SK-N-SH (cell line): Measurements from ENCODE around the gene FBLIM1. TPM values are rescaled to one million over a fixed set of nuclear protein-coding genes. Genes with fewer than 3 reads are reported as not detected.

Experiments used
- CTCF ChIA-PET: fragments of 300-600, 350-600 bp; formaldehyde crosslinking; extraction: SDS; loops from one replicate; lab custom pipeline; 2021; lab: Yijun Ruan, JAX
- POLR2A ChIA-PET: fragments of 350-600 bp; sonication (Branson Sonifier 250); formaldehyde crosslinking; extraction: SDS; loops from one replicate; lab custom pipeline; 2020; ENCODE audit warnings: antibody characterized with exemption, inconsistent platforms; lab: Yijun Ruan, JAX
- DNase-seq: peaks from one replicate; pipeline ENCODE4 v3.0.0; 2012
- H2AFZ ChIP-seq: fragments of 200-600 bp; sonication (generic); 2 replicates; pipeline ENCODE4 v1.8.1; 2016; ENCODE audit warnings: antibody characterized with exemption, mild to moderate bottlenecking, low read depth
- H3F3A ChIP-seq: fragments of 200-600 bp; sonication (generic); replicated peaks from 2 replicates; pipeline ENCODE3; 2016; ENCODE audit warnings: antibody characterized with exemption, mild to moderate bottlenecking; ENCODE audit not compliant: insufficient read depth
- H3K27ac ChIP-seq, 2 experiments: fragments of 200-500 bp in 1 of 2; fragments of 200-600 bp in 1 of 2; sonication (Bioruptor generic) in 1 of 2; sonication (generic), shearing (Covaris generic) in 1 of 2; 2 replicates each; pipeline versions ENCODE4 v1.5.1 to v1.6.1; 2014 to 2016; ENCODE audit warnings: low read depth in 2 of 2, inconsistent platforms in 1 of 2, low read length in 1 of 2, mild to moderate bottlenecking in 1 of 2, mixed read lengths in 1 of 2
- H3K27me3 ChIP-seq: fragments of 200-600 bp; sonication (generic), shearing (Covaris generic); 2 replicates; pipeline ENCODE4 v1.6.1; 2016; ENCODE audit warnings: mixed run types; ENCODE audit not compliant: insufficient read depth
- H3K36me3 ChIP-seq, 2 experiments: fragments of 200-500 bp in 1 of 2; fragments of 200-600 bp in 1 of 2; sonication (Bioruptor generic) in 1 of 2; sonication (generic) in 1 of 2; replicated peaks in 1 of 2; 2 replicates each; pipeline versions ENCODE3 to v1.5.1; 2014 to 2016; ENCODE audit warnings: low read length in 1 of 2, mild to moderate bottlenecking in 1 of 2; ENCODE audit not compliant: insufficient read depth in 2 of 2, control insufficient read depth in 1 of 2
- H3K4me1 ChIP-seq, 2 experiments: fragments of 200-500 bp in 1 of 2; fragments of 200-600 bp in 1 of 2; sonication (Bioruptor generic) in 1 of 2; sonication (generic), shearing (Covaris generic) in 1 of 2; 2 replicates each; pipeline versions ENCODE4 v1.5.1 to v1.6.1; 2014 to 2016; ENCODE audit warnings: low read depth in 1 of 2, low read length in 1 of 2, mixed run types in 1 of 2; ENCODE audit not compliant: insufficient read depth in 2 of 2, control insufficient read depth in 1 of 2
- H3K4me2 ChIP-seq: fragments of 200-600 bp; sonication (generic), shearing (Covaris generic); 2 replicates; pipeline ENCODE4 v1.6.1; 2017; ENCODE audit warnings: mixed run types
- H3K4me3 ChIP-seq, 2 experiments: fragments of 200-500 bp in 1 of 2; fragments of 200-600 bp in 1 of 2; sonication (Bioruptor generic) in 1 of 2; sonication (generic), shearing (Covaris generic) in 1 of 2; 2 replicates each; pipeline versions ENCODE4 v1.5.1 to v1.8.1; 2014 to 2016; ENCODE audit warnings: low read depth in 2 of 2, inconsistent platforms in 1 of 2, low read length in 1 of 2, mild to moderate bottlenecking in 1 of 2, mixed read lengths in 1 of 2, moderate library complexity in 1 of 2
- H3K79me2 ChIP-seq: fragments of 200-600 bp; sonication (generic); 2 replicates; pipeline ENCODE4 v1.8.1; 2017; ENCODE audit warnings: mild to moderate bottlenecking; ENCODE audit not compliant: insufficient read depth
- H3K9ac ChIP-seq: fragments of 200-600 bp; sonication (generic); 2 replicates; pipeline ENCODE4 v1.6.1; 2017; ENCODE audit warnings: mixed run types
- H3K9me2 ChIP-seq: fragments of 200-600 bp; sonication (generic); 2 replicates; pipeline ENCODE4 v1.6.1; 2017; ENCODE audit warnings: mixed run types
- H3K9me3 ChIP-seq: fragments of 200-600 bp; sonication (generic); 2 replicates; pipeline ENCODE4 v1.6.1; 2017; ENCODE audit warnings: mixed run types, mild to moderate bottlenecking, moderate library complexity
- H4K20me1 ChIP-seq: fragments of 200-600 bp; sonication (generic); 2 replicates; pipeline ENCODE4 v1.6.1; 2017; ENCODE audit warnings: mild to moderate bottlenecking, mixed run types; ENCODE audit not compliant: insufficient read depth
- EZH2phosphoT487 ChIP-seq: fragments of 200-600 bp; sonication (generic); IDR thresholded peaks from 2 replicates; pipeline ENCODE4 v1.6.1; 2017; ENCODE audit warnings: low read depth, mixed run types, mild to moderate bottlenecking, antibody characterized with exemption, moderate library complexity, borderline replicate concordance
- FOXJ3 ChIP-seq: sonication (generic); formaldehyde crosslinking; IDR thresholded peaks from 2 replicates; pipeline ENCODE4 v1.5.1; 2020; ENCODE audit warnings: mild to moderate bottlenecking, missing genetic modification reagents
- FOXM1 ChIP-seq: IDR thresholded peaks from 2 replicates; pipeline ENCODE4 v1.4.0; 2012; ENCODE audit warnings: low read depth, mild to moderate bottlenecking
- GATA2 ChIP-seq: sonication (generic); formaldehyde crosslinking; IDR thresholded peaks from 2 replicates; pipeline ENCODE4 v1.5.0; 2020; ENCODE audit warnings: mild to moderate bottlenecking, missing genetic modification reagents
- MEF2A ChIP-seq: IDR thresholded peaks from 2 replicates; pipeline ENCODE4 v1.4.0; 2012; ENCODE audit warnings: low read depth, borderline replicate concordance
- NFIC ChIP-seq: IDR thresholded peaks from 2 replicates; pipeline ENCODE4 v1.4.0; 2012; ENCODE audit warnings: borderline replicate concordance
- POLR2AphosphoS5 ChIP-seq: IDR thresholded peaks from 2 replicates; pipeline ENCODE4 v1.6.1; 2012; ENCODE audit warnings: low read depth, low read length
- RCOR1 ChIP-seq: fragments of 150-350 bp; IDR thresholded peaks from 2 replicates; pipeline ENCODE4 v1.6.1; 2017; ENCODE audit warnings: antibody characterized with exemption, low read length
- SIN3A ChIP-seq: IDR thresholded peaks from 2 replicates; pipeline ENCODE4 v1.6.1; 2012; ENCODE audit warnings: low read depth, mild to moderate bottlenecking, low read length, moderate library complexity, borderline replicate concordance
- SMC3 ChIP-seq: IDR thresholded peaks from 2 replicates; pipeline ENCODE4 v1.6.1; 2012; ENCODE audit warnings: low read depth, low read length, improper control_type of control experiment
- YY1 ChIP-seq: IDR thresholded peaks from 2 replicates; pipeline ENCODE4 v1.4.0; 2012; ENCODE audit warnings: low read depth, mild to moderate bottlenecking
- WGBS: methylation state at CpG from one replicate; pipeline ENCODE4 v1.1.6; 2017; ENCODE audit warnings: low lambda C conversion rate; 5-methylcytosine and 5-hydroxymethylcytosine counted together
- polyA plus RNA-seq, 3 experiments: library from polyadenylated mRNA; depleted of rRNA; stranded (reverse); fragments of >200 nt; gene quantifications; 2 replicates each; pipeline ENCODE4 v1.2.3, GENCODE V29; 2012
- TF ChIP-seq, protein P1 (sequence below): IDR thresholded peaks from 2 replicates; pipeline ENCODE4 v1.4.0; 2012; ENCODE audit warnings: low read depth
- TF ChIP-seq, protein P2 (sequence below): fragments of 150-350 bp; IDR thresholded peaks from 2 replicates; pipeline ENCODE4 v1.6.1; 2016; ENCODE audit warnings: mild to moderate bottlenecking, low read depth, low read length
- TF ChIP-seq, protein P3 (sequence below): fragments of 150-350 bp; IDR thresholded peaks from 2 replicates; pipeline ENCODE4 v1.6.1; 2017; ENCODE audit warnings: antibody characterized with exemption, low read length, low read depth, borderline replicate concordance
- TF ChIP-seq, protein P4 (sequence below): IDR thresholded peaks from 2 replicates; pipeline ENCODE4 v1.4.0; 2012; ENCODE audit warnings: low read depth, borderline replicate concordance
- TF ChIP-seq, protein P5 (sequence below): IDR thresholded peaks from 2 replicates; pipeline ENCODE4 v1.4.0; 2012; ENCODE audit warnings: low read depth, borderline replicate concordance
- TF ChIP-seq, protein P6 (sequence below): fragments of 200-600 bp; sonication (generic); IDR thresholded peaks from 2 replicates; pipeline ENCODE4 v1.6.1; 2017; ENCODE audit warnings: antibody characterized with exemption, mild to moderate bottlenecking, moderate library complexity

FBLIM1 gene
- polyA plus RNA-seq, 1 of the 3 experiments (the other 2 are of a cell fraction): 89.8 TPM

DNA sequence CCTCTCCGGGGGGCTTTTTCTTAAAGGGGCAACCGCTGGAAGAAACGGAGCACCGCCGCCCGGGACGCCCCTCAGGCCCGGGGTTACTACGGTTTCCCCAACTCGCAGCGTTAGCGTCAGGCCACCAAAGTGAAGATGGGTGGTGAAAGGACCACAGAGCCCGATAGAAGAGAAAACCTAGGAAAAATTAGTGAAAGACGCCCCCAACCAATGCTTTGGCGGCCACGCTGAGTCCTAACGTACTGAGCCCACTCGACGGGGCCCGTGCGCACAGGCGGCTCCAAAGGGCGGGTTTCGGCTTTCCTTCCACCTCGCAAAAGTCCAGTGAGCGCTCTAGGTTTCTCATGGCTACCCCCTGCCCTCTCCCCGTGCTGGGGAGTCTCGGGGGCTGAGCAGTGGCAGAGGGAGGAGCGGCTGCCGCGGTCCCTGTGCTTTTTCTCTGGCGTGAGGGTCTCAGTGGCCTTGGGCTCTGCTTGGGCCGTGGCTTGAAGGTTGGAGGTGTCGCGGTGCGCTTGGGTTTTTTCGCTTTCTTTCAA is 76.7 kb downstream of the FBLIM1 start:
- Histone ChIP-seq H3K9me2 (no peaks in the 10 kb centered on the region), H3K4me1 (peaks cover 3 to 12% of the 10 kb centered on the region in 2 experiments; a peak in 2 of 4 replicates), H3K9me3 (no peaks in the 10 kb centered on the region; the same call in 1 of the 2 replicates), H3K79me2 (peaks cover 27% of the 10 kb centered on the region), H3K9ac (peak overlapping the region; percentile 99), H3K27ac (peak overlapping the region; percentile 98 to 100)
- POLR2A ChIA-PET: interaction anchor here (0.5 to 3.0 kb wide), 6 partner anchors 10 to 44 kb away, joined by 3 to 19 read pairs (median 10); partner anchors contain the start of gene SPEN
- under 1% methylated on average over 29 of the region's 37 CpGs for WGBS
- TF ChIP-seq FOXM1: peak; percentile 12; the same call in 1 of the 2 replicates
- no peak for TF ChIP-seq POLR2AphosphoS5
- TF ChIP-seq FOXJ3 (CRISPR knock-in tag): no peak
- TF ChIP-seq, all 33 proteins: peak for 1
- peaks cover 34% of the 10 kb centered on the region for H3F3A ChIP-seq
- peak overlapping the region; percentile 100 for H3K4me2 ChIP-seq
- H4K20me1 ChIP-seq: no peaks in the 10 kb centered on the region
- peaks cover 0 to 6% of the 10 kb centered on the region in 2 experiments for H3K36me3 ChIP-seq
- CTCF ChIA-PET: interaction anchor here (1.1 to 3.3 kb wide), 2 partner anchors 12 to 15 kb away, joined by 4 to 10 read pairs; partner anchors contain the start of gene SPEN
- H2AFZ ChIP-seq: peak overlapping the region; percentile 83
- peak overlapping the region; percentile 61 to 98 for H3K4me3 ChIP-seq
- peak; percentile 62 for DNase-seq
- H3K27me3 ChIP-seq: no peaks in the 10 kb centered on the region

DNA sequence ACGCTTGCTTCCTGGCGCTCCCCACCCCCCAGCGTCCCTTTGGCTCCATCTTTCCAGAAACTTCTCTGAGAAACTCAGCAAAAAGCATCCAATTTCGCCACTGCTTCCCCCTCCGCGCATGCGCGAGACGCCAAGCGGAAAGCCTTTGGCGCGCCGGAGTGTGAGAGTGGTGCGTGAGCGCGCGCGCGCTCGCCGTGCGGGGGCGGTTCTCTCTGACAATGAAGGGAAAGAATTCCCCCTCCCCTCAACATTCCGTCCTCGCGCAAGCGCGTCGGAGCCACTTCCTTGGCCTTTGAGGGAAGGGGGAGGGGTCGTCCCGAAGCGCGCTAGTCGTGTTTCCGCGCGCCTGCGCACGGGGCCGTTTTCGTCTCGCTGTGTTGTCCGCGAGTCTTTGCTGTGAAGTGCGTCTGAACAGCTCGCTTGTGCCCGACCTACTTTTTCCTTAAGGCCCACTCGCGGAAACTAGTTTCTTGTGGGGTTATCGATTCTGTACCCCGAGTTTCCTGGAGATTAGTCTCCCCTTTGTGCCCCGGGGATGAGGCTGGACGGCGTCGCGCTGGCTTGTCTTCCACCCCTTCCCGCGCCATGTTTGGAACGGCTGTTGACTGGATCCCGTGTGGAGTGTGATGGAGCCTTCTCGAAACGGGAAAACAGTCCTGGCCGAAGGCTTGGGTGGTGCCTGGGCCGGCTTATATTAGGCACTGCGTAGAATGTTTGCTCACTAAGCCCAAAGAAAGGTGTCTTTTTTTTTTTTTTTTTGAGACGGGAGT is 77.3 kb downstream of the FBLIM1 start:
- Histone ChIP-seq H3K79me2 (peaks cover 27% of the 10 kb centered on the region), H3K9me3 (no peaks in the 10 kb centered on the region; the same call in 1 of the 2 replicates), H3K27ac (peak overlapping the region; percentile 98 to 100), H2AFZ (peak overlapping the region; percentile 92), H3K27me3 (no peaks in the 10 kb centered on the region), H3K4me3 (peak overlapping the region; percentile 61 to 98), H3K4me1 (peaks cover 3 to 12% of the 10 kb centered on the region in 2 experiments; a peak in 2 of 4 replicates), H3F3A (peaks cover 31% of the 10 kb centered on the region), H4K20me1 (no peaks in the 10 kb centered on the region), H3K4me2 (peak overlapping the region; percentile 100), H3K9ac (peak overlapping the region; percentile 99), H3K36me3 (peaks cover 0 to 6% of the 10 kb centered on the region in 2 experiments), H3K9me2 (no peaks in the 10 kb centered on the region)
- ChIA-PET POLR2A (interaction anchor here (0.6 to 3.0 kb wide), 4 partner anchors 11 to 50 kb away, joined by 3 to 14 read pairs (median 4); partner anchors contain the start of gene SPEN), CTCF (interaction anchor here (3.3 kb wide), 1 partner anchor 11 kb away, joined by 10 read pairs; the partner anchor contains the start of gene SPEN)
- 3% methylated on average over 50 of the region's 66 CpGs for WGBS
- DNase-seq: peak; percentile 96
- peak; percentile 72; the same call in 1 of the 2 replicates for TF ChIP-seq YY1
- TF ChIP-seq, protein P1, sequence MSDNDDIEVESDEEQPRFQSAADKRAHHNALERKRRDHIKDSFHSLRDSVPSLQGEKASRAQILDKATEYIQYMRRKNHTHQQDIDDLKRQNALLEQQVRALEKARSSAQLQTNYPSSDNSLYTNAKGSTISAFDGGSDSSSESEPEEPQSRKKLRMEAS: peak; percentile 66
- TF ChIP-seq, protein P2, sequence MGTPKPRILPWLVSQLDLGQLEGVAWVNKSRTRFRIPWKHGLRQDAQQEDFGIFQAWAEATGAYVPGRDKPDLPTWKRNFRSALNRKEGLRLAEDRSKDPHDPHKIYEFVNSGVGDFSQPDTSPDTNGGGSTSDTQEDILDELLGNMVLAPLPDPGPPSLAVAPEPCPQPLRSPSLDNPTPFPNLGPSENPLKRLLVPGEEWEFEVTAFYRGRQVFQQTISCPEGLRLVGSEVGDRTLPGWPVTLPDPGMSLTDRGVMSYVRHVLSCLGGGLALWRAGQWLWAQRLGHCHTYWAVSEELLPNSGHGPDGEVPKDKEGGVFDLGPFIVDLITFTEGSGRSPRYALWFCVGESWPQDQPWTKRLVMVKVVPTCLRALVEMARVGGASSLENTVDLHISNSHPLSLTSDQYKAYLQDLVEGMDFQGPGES: no peak
- peak; percentile 36; the same call in 1 of the 2 replicates for TF ChIP-seq RCOR1
- TF ChIP-seq EZH2phosphoT487: no peak
- TF ChIP-seq, protein P3, sequence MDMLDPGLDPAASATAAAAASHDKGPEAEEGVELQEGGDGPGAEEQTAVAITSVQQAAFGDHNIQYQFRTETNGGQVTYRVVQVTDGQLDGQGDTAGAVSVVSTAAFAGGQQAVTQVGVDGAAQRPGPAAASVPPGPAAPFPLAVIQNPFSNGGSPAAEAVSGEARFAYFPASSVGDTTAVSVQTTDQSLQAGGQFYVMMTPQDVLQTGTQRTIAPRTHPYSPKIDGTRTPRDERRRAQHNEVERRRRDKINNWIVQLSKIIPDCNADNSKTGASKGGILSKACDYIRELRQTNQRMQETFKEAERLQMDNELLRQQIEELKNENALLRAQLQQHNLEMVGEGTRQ: no peak
- TF ChIP-seq SIN3A: no peak; the same call in 1 of the 2 replicates
- TF ChIP-seq NFIC: no peak
- no peak for TF ChIP-seq SMC3
- TF ChIP-seq, protein P4, sequence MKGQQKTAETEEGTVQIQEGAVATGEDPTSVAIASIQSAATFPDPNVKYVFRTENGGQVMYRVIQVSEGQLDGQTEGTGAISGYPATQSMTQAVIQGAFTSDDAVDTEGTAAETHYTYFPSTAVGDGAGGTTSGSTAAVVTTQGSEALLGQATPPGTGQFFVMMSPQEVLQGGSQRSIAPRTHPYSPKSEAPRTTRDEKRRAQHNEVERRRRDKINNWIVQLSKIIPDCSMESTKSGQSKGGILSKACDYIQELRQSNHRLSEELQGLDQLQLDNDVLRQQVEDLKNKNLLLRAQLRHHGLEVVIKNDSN: no peak
- no peak for TF ChIP-seq GATA2 (CRISPR knock-in tag)
- TF ChIP-seq, protein P5, sequence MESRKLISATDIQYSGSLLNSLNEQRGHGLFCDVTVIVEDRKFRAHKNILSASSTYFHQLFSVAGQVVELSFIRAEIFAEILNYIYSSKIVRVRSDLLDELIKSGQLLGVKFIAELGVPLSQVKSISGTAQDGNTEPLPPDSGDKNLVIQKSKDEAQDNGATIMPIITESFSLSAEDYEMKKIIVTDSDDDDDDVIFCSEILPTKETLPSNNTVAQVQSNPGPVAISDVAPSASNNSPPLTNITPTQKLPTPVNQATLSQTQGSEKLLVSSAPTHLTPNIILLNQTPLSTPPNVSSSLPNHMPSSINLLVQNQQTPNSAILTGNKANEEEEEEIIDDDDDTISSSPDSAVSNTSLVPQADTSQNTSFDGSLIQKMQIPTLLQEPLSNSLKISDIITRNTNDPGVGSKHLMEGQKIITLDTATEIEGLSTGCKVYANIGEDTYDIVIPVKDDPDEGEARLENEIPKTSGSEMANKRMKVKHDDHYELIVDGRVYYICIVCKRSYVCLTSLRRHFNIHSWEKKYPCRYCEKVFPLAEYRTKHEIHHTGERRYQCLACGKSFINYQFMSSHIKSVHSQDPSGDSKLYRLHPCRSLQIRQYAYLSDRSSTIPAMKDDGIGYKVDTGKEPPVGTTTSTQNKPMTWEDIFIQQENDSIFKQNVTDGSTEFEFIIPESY: no peak
- TF ChIP-seq, protein P6, sequence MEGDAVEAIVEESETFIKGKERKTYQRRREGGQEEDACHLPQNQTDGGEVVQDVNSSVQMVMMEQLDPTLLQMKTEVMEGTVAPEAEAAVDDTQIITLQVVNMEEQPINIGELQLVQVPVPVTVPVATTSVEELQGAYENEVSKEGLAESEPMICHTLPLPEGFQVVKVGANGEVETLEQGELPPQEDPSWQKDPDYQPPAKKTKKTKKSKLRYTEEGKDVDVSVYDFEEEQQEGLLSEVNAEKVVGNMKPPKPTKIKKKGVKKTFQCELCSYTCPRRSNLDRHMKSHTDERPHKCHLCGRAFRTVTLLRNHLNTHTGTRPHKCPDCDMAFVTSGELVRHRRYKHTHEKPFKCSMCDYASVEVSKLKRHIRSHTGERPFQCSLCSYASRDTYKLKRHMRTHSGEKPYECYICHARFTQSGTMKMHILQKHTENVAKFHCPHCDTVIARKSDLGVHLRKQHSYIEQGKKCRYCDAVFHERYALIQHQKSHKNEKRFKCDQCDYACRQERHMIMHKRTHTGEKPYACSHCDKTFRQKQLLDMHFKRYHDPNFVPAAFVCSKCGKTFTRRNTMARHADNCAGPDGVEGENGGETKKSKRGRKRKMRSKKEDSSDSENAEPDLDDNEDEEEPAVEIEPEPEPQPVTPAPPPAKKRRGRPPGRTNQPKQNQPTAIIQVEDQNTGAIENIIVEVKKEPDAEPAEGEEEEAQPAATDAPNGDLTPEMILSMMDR: no peak
- no peak for TF ChIP-seq MEF2A
